ENCODE results near the gene GK. TPM values are rescaled to one million over a fixed set of nuclear protein-coding genes. Genes with fewer than 3 reads are reported as not detected.
A peak's percentile ranks its signal among the peaks of the same experiment; 100 is the strongest.

Gene GK
- total RNA-seq, 2 donors from 2014 or later = 8.9 to 10.2 TPM

DNA sequence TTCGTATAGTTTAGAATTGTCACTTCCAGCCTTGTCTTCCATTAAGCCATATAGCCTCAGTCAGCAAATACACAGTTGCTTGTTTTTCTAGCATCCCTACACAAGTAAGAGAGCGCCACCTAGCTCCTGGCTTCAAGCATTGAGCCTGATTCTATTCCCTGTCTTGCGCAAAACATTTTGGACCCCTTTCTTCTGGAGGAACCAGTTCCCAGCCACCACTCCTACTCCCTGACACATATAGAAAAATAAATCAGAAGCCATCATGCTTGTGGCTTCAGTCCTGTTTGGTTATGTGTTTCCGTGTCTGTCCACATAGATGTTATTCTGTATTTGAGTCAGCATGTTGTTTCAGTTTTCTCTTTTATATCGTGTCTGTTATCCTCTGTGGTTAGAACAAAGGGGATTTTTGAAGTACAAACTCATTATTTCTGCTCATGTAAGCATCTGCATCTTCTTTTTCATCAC is 59.9 kb downstream of the GK start:
- no peaks in the 10 kb centered on the region for H3K36me3 Mint-ChIP-seq (ENCODE audit: low read depth)
- TF ChIP-seq, protein P1, sequence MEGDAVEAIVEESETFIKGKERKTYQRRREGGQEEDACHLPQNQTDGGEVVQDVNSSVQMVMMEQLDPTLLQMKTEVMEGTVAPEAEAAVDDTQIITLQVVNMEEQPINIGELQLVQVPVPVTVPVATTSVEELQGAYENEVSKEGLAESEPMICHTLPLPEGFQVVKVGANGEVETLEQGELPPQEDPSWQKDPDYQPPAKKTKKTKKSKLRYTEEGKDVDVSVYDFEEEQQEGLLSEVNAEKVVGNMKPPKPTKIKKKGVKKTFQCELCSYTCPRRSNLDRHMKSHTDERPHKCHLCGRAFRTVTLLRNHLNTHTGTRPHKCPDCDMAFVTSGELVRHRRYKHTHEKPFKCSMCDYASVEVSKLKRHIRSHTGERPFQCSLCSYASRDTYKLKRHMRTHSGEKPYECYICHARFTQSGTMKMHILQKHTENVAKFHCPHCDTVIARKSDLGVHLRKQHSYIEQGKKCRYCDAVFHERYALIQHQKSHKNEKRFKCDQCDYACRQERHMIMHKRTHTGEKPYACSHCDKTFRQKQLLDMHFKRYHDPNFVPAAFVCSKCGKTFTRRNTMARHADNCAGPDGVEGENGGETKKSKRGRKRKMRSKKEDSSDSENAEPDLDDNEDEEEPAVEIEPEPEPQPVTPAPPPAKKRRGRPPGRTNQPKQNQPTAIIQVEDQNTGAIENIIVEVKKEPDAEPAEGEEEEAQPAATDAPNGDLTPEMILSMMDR (conservative IDR thresholded peaks at IDR 0.05) = peak; percentile 91
- H3K27me3 Mint-ChIP-seq (ENCODE audit: insufficient read depth) = no peaks in the 10 kb centered on the region
- peaks cover 6% of the 10 kb centered on the region for H3K4me1 Mint-ChIP-seq
- Histone ChIP-seq H3K9me3 (ENCODE audit: control insufficient read depth, low read length) (no peaks in the 10 kb centered on the region), H3K4me1 (ENCODE audit: control insufficient read depth, insufficient read depth, low read length) (no peaks in the 10 kb centered on the region), H3K27me3 (ENCODE audit: control insufficient read depth, insufficient read depth, low read length, poor library complexity, severe bottlenecking) (no peaks in the 10 kb centered on the region), H3K36me3 (ENCODE audit: control insufficient read depth, insufficient read depth, low read length) (no peaks in the 10 kb centered on the region), H3K4me3 (ENCODE audit: low read length) (no peak overlapping the region), H3K9ac (ENCODE audit: extremely low read depth, low read length, poor library complexity, severe bottlenecking) (no peak overlapping the region), H3K27ac (ENCODE audit: low read depth, low read length) (no peak overlapping the region)
- no peak overlapping the region for H3K4me3 Mint-ChIP-seq
- no peak overlapping the region for H3K27ac Mint-ChIP-seq
- peak; percentile 79 for DNase-seq
- WGBS, 2 experiments (ENCODE audit: insufficient coverage in 1 of 2, insufficient read length in 1 of 2) = 46 to 55% methylated on average over 3 to 5 of the region's 5 CpGs
- H3K9me3 Mint-ChIP-seq = no peaks in the 10 kb centered on the region

DNA sequence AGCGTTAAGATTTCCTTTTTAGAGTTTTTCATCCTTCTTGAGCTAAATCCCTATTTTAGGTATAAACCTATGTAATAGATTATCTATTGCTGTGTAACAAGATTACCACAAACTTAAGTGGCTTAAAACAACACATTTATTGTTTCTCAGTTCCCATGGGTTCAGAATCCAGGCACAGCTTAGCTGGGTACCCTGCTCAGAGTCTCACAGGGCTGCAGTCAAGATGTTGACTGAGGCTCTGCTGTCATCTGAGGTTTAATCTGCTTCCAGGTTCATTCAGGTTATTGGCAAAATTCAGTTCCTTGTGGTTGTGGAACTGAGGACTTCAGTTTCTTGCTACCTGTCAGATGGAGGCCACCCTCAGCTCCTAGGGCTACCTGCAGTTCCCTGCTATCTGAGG is 60.9 kb downstream of the GK start:
- H3K9ac ChIP-seq (ENCODE audit: extremely low read depth, low read length, poor library complexity, severe bottlenecking) = no peak overlapping the region
- no peaks in the 10 kb centered on the region for H3K9me3 ChIP-seq (ENCODE audit: control insufficient read depth, low read length)
- H3K27ac Mint-ChIP-seq = no peak overlapping the region
- H3K4me3 Mint-ChIP-seq = no peak overlapping the region
- H3K4me1 ChIP-seq (ENCODE audit: control insufficient read depth, insufficient read depth, low read length) = no peaks in the 10 kb centered on the region
- H3K27me3 Mint-ChIP-seq (ENCODE audit: insufficient read depth) = no peaks in the 10 kb centered on the region
- no peaks in the 10 kb centered on the region for H3K27me3 ChIP-seq (ENCODE audit: control insufficient read depth, insufficient read depth, low read length, poor library complexity, severe bottlenecking)
- no peak overlapping the region for H3K4me3 ChIP-seq (ENCODE audit: low read length)
- TF ChIP-seq, protein P1 (conservative IDR thresholded peaks at IDR 0.05) = no peak
- peaks cover 6% of the 10 kb centered on the region for H3K4me1 Mint-ChIP-seq
- no peaks in the 10 kb centered on the region for H3K36me3 ChIP-seq (ENCODE audit: control insufficient read depth, insufficient read depth, low read length)
- no peak overlapping the region for H3K27ac ChIP-seq (ENCODE audit: low read depth, low read length)
- no peak for DNase-seq
- H3K9me3 Mint-ChIP-seq = no peaks in the 10 kb centered on the region
- H3K36me3 Mint-ChIP-seq (ENCODE audit: low read depth) = no peaks in the 10 kb centered on the region
- WGBS, 2 experiments (ENCODE audit: insufficient coverage in 1 of 2, insufficient read length in 1 of 2) = no CpG with 5 or more reads among the region's 1 CpG

DNA sequence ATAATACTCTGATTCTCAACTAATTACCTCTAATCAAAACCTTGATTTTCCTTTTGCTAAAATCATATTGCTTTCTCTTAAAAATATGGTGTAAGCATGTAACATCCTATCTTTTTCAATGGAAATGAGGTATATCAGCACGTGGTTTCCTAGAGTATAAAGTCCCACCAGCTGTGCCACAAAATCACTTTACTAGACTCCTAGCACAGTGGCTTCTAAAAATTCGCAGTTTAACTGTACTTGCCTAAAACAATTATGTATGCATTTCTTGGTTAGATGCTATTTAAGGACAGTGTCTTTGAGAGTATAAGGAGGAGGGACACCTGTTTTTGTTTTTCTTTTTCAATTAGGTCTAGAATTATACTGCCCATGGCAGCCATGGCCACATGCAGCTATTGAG is 62.8 kb downstream of the GK start:
- Histone ChIP-seq H3K4me1 (ENCODE audit: control insufficient read depth, insufficient read depth, low read length) (no peaks in the 10 kb centered on the region), H3K9ac (ENCODE audit: extremely low read depth, low read length, poor library complexity, severe bottlenecking) (no peak overlapping the region), H3K9me3 (ENCODE audit: control insufficient read depth, low read length) (no peaks in the 10 kb centered on the region), H3K4me3 (ENCODE audit: low read length) (no peak overlapping the region), H3K27ac (ENCODE audit: low read depth, low read length) (no peak overlapping the region), H3K36me3 (ENCODE audit: control insufficient read depth, insufficient read depth, low read length) (no peaks in the 10 kb centered on the region), H3K27me3 (ENCODE audit: control insufficient read depth, insufficient read depth, low read length, poor library complexity, severe bottlenecking) (no peaks in the 10 kb centered on the region)
- 100% methylated on average over 2 of the region's 2 CpGs; no CpG with 5 or more reads in 1 of the 2 experiments for WGBS, 2 experiments (ENCODE audit: insufficient coverage in 1 of 2, insufficient read length in 1 of 2)
- no peaks in the 10 kb centered on the region for H3K9me3 Mint-ChIP-seq
- TF ChIP-seq, protein P1 (conservative IDR thresholded peaks at IDR 0.05) = no peak
- DNase-seq = no peak
- H3K27me3 Mint-ChIP-seq (ENCODE audit: insufficient read depth) = no peaks in the 10 kb centered on the region
- peaks cover 3% of the 10 kb centered on the region for H3K36me3 Mint-ChIP-seq (ENCODE audit: low read depth)
- H3K4me3 Mint-ChIP-seq = no peak overlapping the region
- peaks cover 6% of the 10 kb centered on the region for H3K4me1 Mint-ChIP-seq
- H3K27ac Mint-ChIP-seq = no peak overlapping the region

Measured in endodermal cell (in vitro differentiated cells).